GM23338 (cell line): ENCODE data around the gene GAA.

Experiments
- EZH2 ChIP-seq: fragments of 200-600 bp; sonication (generic); IDR thresholded peaks from one replicate; pipeline ENCODE4 v1.8.0; 2017; ENCODE audit warnings: antibody characterized with exemption, mild to moderate bottlenecking, low read depth; ENCODE audit not compliant: unreplicated experiment
- POLR2AphosphoS5 ChIP-seq: IDR thresholded peaks from 2 replicates; pipeline ENCODE4 v1.6.1; 2016; ENCODE audit warnings: antibody characterized with exemption, low read depth
- TF ChIP-seq, protein P1 (sequence below), 2 experiments: fragments of 200-600 bp in 1 of 2; sonication (generic) in 1 of 2; conservative IDR thresholded peaks; 2 replicates each; pipeline versions ENCODE4 v1.5.1 to v1.6.1; 2016 to 2017; ENCODE audit warnings: antibody characterized with exemption in 2 of 2, low read depth in 2 of 2, mild to moderate bottlenecking in 2 of 2, moderate library complexity in 1 of 2

DNA sequence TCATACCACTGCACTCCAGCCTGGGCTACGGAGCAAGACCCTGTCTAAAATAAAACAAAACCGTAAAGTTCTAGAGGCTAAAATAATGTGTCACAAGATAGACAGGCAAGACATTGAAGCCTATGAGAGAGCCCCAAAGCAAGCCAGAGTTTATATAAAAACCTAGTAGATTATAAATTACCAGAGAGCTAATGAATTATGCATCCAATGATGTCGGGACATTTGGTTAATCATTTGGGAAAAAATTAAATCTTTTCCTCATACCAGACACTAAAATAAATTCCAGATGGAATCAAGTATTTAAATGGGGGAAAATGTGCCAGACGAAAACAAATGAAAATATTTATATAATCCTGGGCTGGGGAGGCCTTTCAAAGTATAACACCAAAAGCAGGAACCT, 40.7 kb upstream of the GAA start:
- no peak for TF ChIP-seq EZH2
- TF ChIP-seq POLR2AphosphoS5, result no peak
- TF ChIP-seq, protein P1, sequence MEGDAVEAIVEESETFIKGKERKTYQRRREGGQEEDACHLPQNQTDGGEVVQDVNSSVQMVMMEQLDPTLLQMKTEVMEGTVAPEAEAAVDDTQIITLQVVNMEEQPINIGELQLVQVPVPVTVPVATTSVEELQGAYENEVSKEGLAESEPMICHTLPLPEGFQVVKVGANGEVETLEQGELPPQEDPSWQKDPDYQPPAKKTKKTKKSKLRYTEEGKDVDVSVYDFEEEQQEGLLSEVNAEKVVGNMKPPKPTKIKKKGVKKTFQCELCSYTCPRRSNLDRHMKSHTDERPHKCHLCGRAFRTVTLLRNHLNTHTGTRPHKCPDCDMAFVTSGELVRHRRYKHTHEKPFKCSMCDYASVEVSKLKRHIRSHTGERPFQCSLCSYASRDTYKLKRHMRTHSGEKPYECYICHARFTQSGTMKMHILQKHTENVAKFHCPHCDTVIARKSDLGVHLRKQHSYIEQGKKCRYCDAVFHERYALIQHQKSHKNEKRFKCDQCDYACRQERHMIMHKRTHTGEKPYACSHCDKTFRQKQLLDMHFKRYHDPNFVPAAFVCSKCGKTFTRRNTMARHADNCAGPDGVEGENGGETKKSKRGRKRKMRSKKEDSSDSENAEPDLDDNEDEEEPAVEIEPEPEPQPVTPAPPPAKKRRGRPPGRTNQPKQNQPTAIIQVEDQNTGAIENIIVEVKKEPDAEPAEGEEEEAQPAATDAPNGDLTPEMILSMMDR (conservative IDR thresholded peaks at IDR 0.05; ENCODE audit: low read depth in 2 of 2), result no peak
